Neural progenitor cell (in vitro differentiated cells): ENCODE data around the gene FBXL12. TPM values are rescaled to one million over a fixed set of nuclear protein-coding genes. Genes with fewer than 3 reads are reported as not detected.
"Not testable (repeated sequence)": the region's sequence is repeated elsewhere in the genome, so short reads cannot be mapped to it uniquely, and the experiment has no call there.

Experiments
- DNase-seq: peaks from one replicate; pipeline ENCODE4 v3.0.0-alpha.2; 2016; ENCODE audit warnings: low spot score
- H2AFZ ChIP-seq: fragments of 200-600 bp; sonication (generic); replicated peaks from 2 replicates; pipeline ENCODE4 v1.6.1; 2016; ENCODE audit warnings: antibody characterized with exemption
- H3F3A ChIP-seq: fragments of 200-600 bp; sonication (generic); 2 replicates; pipeline ENCODE4 v1.6.1; 2016; ENCODE audit warnings: antibody characterized with exemption, low read depth
- H3K27ac ChIP-seq: fragments of 200-600 bp; sonication (generic); 2 replicates; pipeline ENCODE4 v1.5.1; 2016; ENCODE audit warnings: mild to moderate bottlenecking
- H3K27me3 ChIP-seq: fragments of 200-600 bp; sonication (generic); 2 replicates; pipeline ENCODE4 v1.6.1; 2016; ENCODE audit warnings: mild to moderate bottlenecking, moderate library complexity
- H3K36me3 ChIP-seq: fragments of 200-600 bp; sonication (generic); 2 replicates; pipeline ENCODE4 v1.5.1; 2016
- H3K4me1 ChIP-seq: fragments of 200-600 bp; sonication (generic); 2 replicates; pipeline ENCODE4 v1.6.1; 2016; ENCODE audit warnings: mixed run types
- H3K4me2 ChIP-seq: fragments of 200-600 bp; sonication (generic); 2 replicates; pipeline ENCODE4 v1.6.1; 2016
- H3K4me3 ChIP-seq: fragments of 200-600 bp; sonication (generic); 2 replicates; pipeline ENCODE4 v1.5.1; 2016
- H3K79me2 ChIP-seq: fragments of 200-600 bp; sonication (generic); 2 replicates; pipeline ENCODE4 v1.6.1; 2016; ENCODE audit warnings: low read depth
- H3K9ac ChIP-seq: fragments of 200-600 bp; sonication (generic); 2 replicates; pipeline ENCODE4 v1.6.1; 2016
- H3K9me3 ChIP-seq: fragments of 200-600 bp; sonication (generic); 2 replicates; pipeline ENCODE4 v1.5.1; 2016; ENCODE audit warnings: low read depth
- H4K20me1 ChIP-seq: fragments of 200-600 bp; sonication (generic); 2 replicates; pipeline ENCODE4 v1.6.1; 2016; ENCODE audit warnings: low read depth
- H3K27ac Mint-ChIP-seq: 3 replicates; pipeline ENCODE4 v1.8.0; 2021; ENCODE audit warnings: mixed read lengths
- H3K27me3 Mint-ChIP-seq: 2 replicates; pipeline ENCODE4 v1.8.0; 2022; ENCODE audit warnings: low read depth, mild to moderate bottlenecking, inconsistent platforms, moderate library complexity, mixed read lengths; ENCODE audit not compliant: insufficient read depth
- H3K36me3 Mint-ChIP-seq: 3 replicates; pipeline ENCODE4 v1.8.0; 2021; ENCODE audit warnings: mixed read lengths
- H3K4me1 Mint-ChIP-seq: 3 replicates; pipeline ENCODE4 v1.8.0; 2021; ENCODE audit warnings: mixed read lengths
- H3K4me3 Mint-ChIP-seq: 3 replicates; pipeline ENCODE4 v1.8.0; 2021; ENCODE audit warnings: mild to moderate bottlenecking, moderate library complexity, mixed read lengths
- H3K9me3 Mint-ChIP-seq: 3 replicates; pipeline ENCODE4 v1.8.0; 2020; ENCODE audit warnings: mixed read lengths
- CTCF ChIP-seq: fragments of 200-600 bp; sonication (generic); IDR thresholded peaks from 2 replicates; pipeline ENCODE4 v1.5.1; 2017; ENCODE audit warnings: antibody characterized with exemption, mild to moderate bottlenecking
- EZH2 ChIP-seq: fragments of 200-600 bp; sonication (generic); IDR thresholded peaks from 2 replicates; pipeline ENCODE4 v1.6.1; 2017; ENCODE audit warnings: antibody characterized with exemption, mild to moderate bottlenecking, moderate library complexity
- EZH2phosphoT487 ChIP-seq: fragments of 200-600 bp; sonication (generic); IDR thresholded peaks from 2 replicates; pipeline ENCODE4 v1.6.1; 2017; ENCODE audit warnings: antibody characterized with exemption
- total RNA-seq: library from RNA; depleted of rRNA; stranded (reverse); fragments of >200 nt; gene quantifications from 2 replicates; pipeline ENCODE4 v1.2.3, GENCODE V29; 2015; ENCODE audit warnings: low replicate concordance

FBXL12 gene
- total RNA-seq, 1 donor from 2014 or later = 9.9 TPM

DNA sequence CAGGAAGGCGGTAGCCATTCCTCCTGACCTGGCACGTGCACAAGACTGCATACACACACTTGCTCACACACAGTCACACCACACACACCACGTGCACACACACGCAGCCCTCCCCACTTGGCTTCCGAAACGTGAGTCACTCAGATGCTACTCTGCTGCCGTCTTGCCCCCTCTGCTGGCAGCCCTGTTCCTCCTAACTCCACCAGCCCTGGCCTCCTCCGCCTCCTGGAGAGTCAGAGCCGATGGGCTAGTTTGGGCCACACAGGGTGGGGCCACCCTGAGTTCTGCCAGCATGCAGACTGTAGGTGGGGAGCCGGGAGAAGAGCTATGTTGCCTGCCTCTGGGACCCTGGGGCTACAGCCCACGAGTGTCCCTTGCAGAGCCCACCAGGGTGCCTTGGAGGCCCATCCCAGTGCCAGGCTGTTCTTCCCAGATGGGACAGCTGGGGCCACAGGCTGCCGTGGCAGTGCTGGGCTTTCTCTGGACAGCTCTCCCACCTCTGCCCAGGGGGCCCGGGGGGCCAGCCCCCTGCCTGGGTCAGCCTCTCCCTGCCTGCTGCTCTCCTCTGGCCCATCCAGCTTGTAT, 28.3 kb upstream of the FBXL12 start:
- peak; percentile 56 for DNase-seq
- Histone ChIP-seq H3K79me2 (no peaks in the 10 kb centered on the region), H3K4me2 (no peak overlapping the region), H4K20me1 (peaks cover 28% of the 10 kb centered on the region), H3K27me3 (no peaks in the 10 kb centered on the region), H3K4me1 (peaks cover 11% of the 10 kb centered on the region), H3F3A (no peaks in the 10 kb centered on the region), H3K27ac (no peak overlapping the region), H3K9me3 (no peaks in the 10 kb centered on the region), H3K4me3 (no peak overlapping the region), H2AFZ (no peak overlapping the region), H3K9ac (no peak overlapping the region), H3K36me3 (no peaks in the 10 kb centered on the region)
- no peak overlapping the region for H3K27ac Mint-ChIP-seq
- peaks cover 13% of the 10 kb centered on the region for H3K36me3 Mint-ChIP-seq
- H3K4me1 Mint-ChIP-seq = no peaks in the 10 kb centered on the region
- no peaks in the 10 kb centered on the region for H3K27me3 Mint-ChIP-seq
- H3K4me3 Mint-ChIP-seq = no peak overlapping the region
- TF ChIP-seq EZH2phosphoT487 = no peak
- TF ChIP-seq CTCF = peak; percentile 48
- TF ChIP-seq EZH2 = no peak
- H3K9me3 Mint-ChIP-seq = no peaks in the 10 kb centered on the region

DNA sequence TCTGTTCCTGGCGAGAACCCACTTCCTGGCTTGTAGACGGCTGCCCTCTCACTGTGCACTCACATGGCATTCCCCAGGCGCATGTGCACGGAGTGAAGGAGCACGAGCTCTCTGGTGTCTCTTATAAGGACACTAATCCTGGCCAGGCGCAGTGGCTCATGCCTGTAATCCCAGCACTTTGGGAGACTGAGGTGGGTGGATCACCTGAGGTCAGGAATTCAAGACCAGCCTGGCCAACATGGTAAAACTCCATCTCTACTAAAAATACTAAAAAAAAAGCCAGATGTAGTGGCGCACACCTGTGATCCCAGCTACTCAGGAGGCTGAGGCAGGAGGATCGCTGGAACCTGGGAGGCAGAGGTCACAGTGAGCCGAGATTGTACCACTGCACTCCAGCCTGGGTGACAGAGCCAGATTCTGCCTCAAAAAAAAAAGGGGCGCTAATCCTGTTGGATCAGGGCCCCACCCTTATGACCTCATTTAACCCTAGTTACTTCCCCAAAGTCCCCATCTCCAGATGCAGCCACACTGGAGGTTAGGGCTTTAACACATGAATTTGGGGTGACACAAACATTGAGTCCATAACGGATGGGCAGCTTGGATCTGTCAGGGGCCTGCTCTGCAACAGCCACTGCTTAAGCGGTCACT, 24.9 kb upstream of the FBXL12 start:
- H2AFZ ChIP-seq, H3K9ac ChIP-seq, H3K4me2 ChIP-seq, H3K27me3 Mint-ChIP-seq, H3K4me3 ChIP-seq, DNase-seq, H3K36me3 ChIP-seq, H3K27me3 ChIP-seq, H3K9me3 Mint-ChIP-seq, H3K4me1 Mint-ChIP-seq, H3K9me3 ChIP-seq, H3K4me3 Mint-ChIP-seq, H3K79me2 ChIP-seq, H3F3A ChIP-seq, H3K27ac ChIP-seq, H3K4me1 ChIP-seq, H3K27ac Mint-ChIP-seq: not testable (repeated sequence)
- peaks cover 26% of the 10 kb centered on the region for H4K20me1 ChIP-seq
- H3K36me3 Mint-ChIP-seq = peaks cover 25% of the 10 kb centered on the region

DNA sequence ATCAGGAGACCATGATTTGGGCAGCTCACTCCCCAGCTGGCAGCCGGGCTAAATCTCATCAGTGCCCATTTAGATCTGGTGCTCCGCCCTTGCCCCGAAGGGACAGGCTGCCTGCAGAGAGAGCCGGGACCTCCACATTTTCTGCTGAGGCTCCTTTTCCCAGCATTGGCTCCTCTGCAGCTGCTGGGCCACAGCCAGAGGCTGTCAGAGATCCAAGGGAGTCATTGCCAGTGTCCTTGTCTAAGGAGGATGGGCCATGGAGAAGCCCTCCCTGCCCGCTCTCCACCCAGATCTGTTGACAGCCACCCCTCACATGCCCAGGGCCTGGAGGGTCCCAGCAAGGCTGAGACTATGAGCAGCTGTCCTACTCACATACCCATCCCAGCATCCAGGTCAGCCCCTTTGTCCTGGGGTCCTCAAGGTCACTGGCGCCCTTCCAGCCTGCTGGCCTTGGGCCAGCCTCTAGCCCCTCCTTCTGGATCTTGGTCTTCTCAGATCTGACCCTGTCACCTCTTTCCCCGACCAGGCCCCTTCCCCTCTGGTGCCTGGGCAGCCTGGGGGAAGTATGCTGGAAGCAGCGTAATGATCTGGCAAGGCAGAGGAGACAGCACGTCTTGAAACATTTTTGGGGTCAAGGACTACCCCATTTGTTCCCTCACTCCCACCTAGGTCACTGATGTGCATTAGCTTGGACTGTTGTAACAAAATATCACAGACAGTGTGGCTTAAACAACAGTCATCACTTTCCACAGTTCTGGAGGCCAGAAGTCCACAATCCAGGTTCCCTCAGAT, 24.2 kb upstream of the FBXL12 start:
- H3F3A ChIP-seq = no peaks in the 10 kb centered on the region
- H3K9me3 ChIP-seq = no peaks in the 10 kb centered on the region
- H3K4me3 ChIP-seq = no peak overlapping the region
- Mint-ChIP-seq H3K27me3 (peaks cover 4% of the 10 kb centered on the region), H3K27ac (no peak overlapping the region), H3K4me1 (no peaks in the 10 kb centered on the region), H3K4me3 (no peak overlapping the region), H3K9me3 (no peaks in the 10 kb centered on the region), H3K36me3 (peaks cover 26% of the 10 kb centered on the region)
- no peak overlapping the region for H3K4me2 ChIP-seq
- peaks cover 5% of the 10 kb centered on the region for H3K79me2 ChIP-seq
- H3K27ac ChIP-seq = no peak overlapping the region
- H3K27me3 ChIP-seq = no peaks in the 10 kb centered on the region
- H3K4me1 ChIP-seq = no peaks in the 10 kb centered on the region
- TF ChIP-seq EZH2 (no peak), EZH2phosphoT487 (no peak), CTCF (no peak)
- H3K9ac ChIP-seq = no peak overlapping the region
- peaks cover 23% of the 10 kb centered on the region for H4K20me1 ChIP-seq
- H2AFZ ChIP-seq = no peak overlapping the region
- DNase-seq = no peak
- H3K36me3 ChIP-seq = no peaks in the 10 kb centered on the region

DNA sequence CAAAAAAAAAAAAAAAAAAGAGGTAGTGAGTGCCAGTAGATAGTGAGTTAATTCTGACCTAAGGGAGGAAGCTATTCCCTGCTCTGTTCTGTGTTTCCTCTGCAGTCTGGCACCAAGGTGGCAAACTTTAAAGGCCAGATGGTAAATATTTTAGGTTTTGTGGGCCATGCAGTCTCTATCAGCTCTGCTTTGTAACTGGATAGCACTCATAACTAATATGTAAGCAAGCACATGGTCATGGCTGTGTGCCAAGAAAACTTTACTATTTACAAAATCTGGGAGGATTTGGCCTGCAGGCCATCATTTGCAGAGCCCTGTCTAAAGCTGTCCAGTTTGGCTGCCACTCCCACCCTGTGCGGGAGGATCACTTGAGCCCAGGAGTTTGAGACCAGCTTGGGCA, 20.5 kb upstream of the FBXL12 start:
- Histone ChIP-seq H3K79me2 (peaks cover 33% of the 10 kb centered on the region), H3K4me2 (no peak overlapping the region), H3K36me3 (no peaks in the 10 kb centered on the region), H3K4me1 (peaks cover 5% of the 10 kb centered on the region), H3K9ac (no peak overlapping the region), H3K4me3 (no peak overlapping the region), H4K20me1 (peaks cover 22% of the 10 kb centered on the region), H3K27me3 (no peaks in the 10 kb centered on the region), H3F3A (peaks cover 4% of the 10 kb centered on the region), H3K9me3 (no peaks in the 10 kb centered on the region), H2AFZ (no peak overlapping the region), H3K27ac (no peak overlapping the region)
- H3K9me3 Mint-ChIP-seq = no peaks in the 10 kb centered on the region
- TF ChIP-seq CTCF (no peak), EZH2 (no peak), EZH2phosphoT487 (no peak)
- no peak for DNase-seq
- H3K36me3 Mint-ChIP-seq = peaks cover 20% of the 10 kb centered on the region
- peaks cover 13% of the 10 kb centered on the region for H3K4me1 Mint-ChIP-seq
- H3K27me3 Mint-ChIP-seq = peaks cover 7% of the 10 kb centered on the region
- no peak overlapping the region for H3K4me3 Mint-ChIP-seq
- no peak overlapping the region for H3K27ac Mint-ChIP-seq
